Gastrocnemius medialis (tissue), 4 donors: ENCODE measurements around the gene PTPRM. TPM values are rescaled to one million over a fixed set of nuclear protein-coding genes. Genes with fewer than 3 reads are reported as not detected.
A peak's percentile ranks its signal among the peaks of the same experiment; 100 is the strongest.

Experiments
- ATAC-seq, 2 donors: fragments of 150-250 bp; one replicate each; pipeline ENCODE4 v1.9.1; 2016
- DNase-seq, 2 donors: peaks; one replicate each; pipeline ENCODE4 v3.0.0-alpha.2; 2019
- H3K27ac ChIP-seq, 4 donors: fragments of 200-600 bp; sonication (generic); 1 replicate in 1 of 4; 2 replicates in 3 of 4; pipeline ENCODE4 v1.5.1; 2016 to 2018; ENCODE audit warnings: mild to moderate bottlenecking in 2 of 4, moderate library complexity in 1 of 4
- H3K27me3 ChIP-seq, 3 donors: fragments of 200-600 bp; sonication (generic) in 2 of 3; 1 replicate in 1 of 3; 2 replicates in 2 of 3; pipeline versions ENCODE4 v1.5.1 to v1.6.0; 2016 to 2019; ENCODE audit warnings: mild to moderate bottlenecking in 1 of 3, moderate library complexity in 1 of 3
- H3K36me3 ChIP-seq, 2 donors: fragments of 200-600 bp; sonication (generic) in 1 of 2; one replicate each; pipeline ENCODE4 v1.5.1; 2017 to 2018
- H3K4me1 ChIP-seq, 2 donors: fragments of 200-600 bp; sonication (generic) in 1 of 2; one replicate each; pipeline ENCODE4 v1.5.1; 2016 to 2017; ENCODE audit warnings: mild to moderate bottlenecking in 2 of 2
- H3K4me3 ChIP-seq, 4 donors: fragments of 200-600 bp; sonication (generic) in 3 of 4; 1 replicate in 1 of 4; 2 replicates in 3 of 4; pipeline ENCODE4 v1.5.1; 2016 to 2019; ENCODE audit warnings: mild to moderate bottlenecking in 2 of 4
- H3K9me3 ChIP-seq, 3 donors: fragments of 200-600 bp; sonication (generic) in 2 of 3; 1 replicate in 1 of 3; 2 replicates in 2 of 3; pipeline ENCODE4 v1.5.1; 2016 to 2019
- CTCF ChIP-seq, 5 experiments: fragments of 450-650 bp in 3 of 5; fragments of 200-600 bp in 2 of 5; sonication (generic) in 2 of 5; IDR thresholded peaks in 4 of 5; conservative IDR thresholded peaks in 1 of 5; 1 replicate in 4 of 5; 2 replicates in 1 of 5; pipeline ENCODE4 v1.5.1; 2016 to 2019; ENCODE audit warnings: antibody characterized with exemption in 5 of 5, mild to moderate bottlenecking in 3 of 5, moderate library complexity in 3 of 5
- POLR2A ChIP-seq, 2 donors: fragments of 450-650 bp; IDR thresholded peaks; one replicate each; pipeline ENCODE4 v1.6.1; 2017; ENCODE audit warnings: antibody characterized with exemption in 2 of 2, mild to moderate bottlenecking in 2 of 2, moderate library complexity in 2 of 2
- in situ Hi-C, 4 donors: fragments of 200-750 bp; cut with MboI; loops; one replicate each; pipeline versions ENCODE4 v1.15.0 to v1.8.0; 2017; ENCODE audit warnings: low sequenced_read_pairs in 4 of 4
- intact Hi-C: fragments of 100-400 bp; cut with DNase I; formaldehyde crosslinking; loops from one replicate; pipeline ENCODE4 v1.15.1; 2023; ENCODE audit warnings: low total_unique reads
- total RNA-seq, 4 donors: library from RNA; depleted of rRNA; stranded (reverse); fragments of >200 nt; gene quantifications; one replicate each; pipeline versions ENCODE4 v1.1.0 to v1.2.3, GENCODE V29; 2016

PTPRM gene
- total RNA-seq, 4 donors from 2014 or later = 52.6 to 79.3 (median 63.8) TPM

GRCh38 chr18:7737550-7737949, 170.4 kb downstream of the PTPRM start:
- Histone ChIP-seq H3K36me3 (no peaks in the 10 kb centered on the region), H3K4me1 (peaks cover 10 to 22% of the 10 kb centered on the region in 2 donors), H3K9me3 (no peaks in the 10 kb centered on the region), H3K4me3 (no peak overlapping the region), H3K27me3 (no peaks in the 10 kb centered on the region), H3K27ac (no peak overlapping the region)
- no peak for DNase-seq
- no peak for TF ChIP-seq CTCF (IDR thresholded peaks at IDR 0.05 in 4 of 5, conservative IDR thresholded peaks at IDR 0.05 in 1 of 5)
- TF ChIP-seq POLR2A (IDR thresholded peaks at IDR 0.05) = no peak
- ATAC-seq = no peak
- in situ Hi-C loops (no loop called here), intact Hi-C loops (no loop called here)

GRCh38 chr18:7740821-7741220, 173.7 kb downstream of the PTPRM start:
- Histone ChIP-seq H3K27me3 (no peaks in the 10 kb centered on the region), H3K36me3 (no peaks in the 10 kb centered on the region), H3K4me1 (peaks cover 22 to 33% of the 10 kb centered on the region in 2 donors), H3K9me3 (no peaks in the 10 kb centered on the region), H3K4me3 (no peak overlapping the region), H3K27ac (peak overlapping the region; percentile 5 to 56 (median 40))
- DNase-seq (no peak), ATAC-seq (no peak)
- no peak for TF ChIP-seq CTCF (IDR thresholded peaks at IDR 0.05 in 4 of 5, conservative IDR thresholded peaks at IDR 0.05 in 1 of 5)
- no peak for TF ChIP-seq POLR2A (IDR thresholded peaks at IDR 0.05)
- in situ Hi-C loops = no loop called here
- intact Hi-C loops = no loop called here

- Histone ChIP-seq H3K4me3 (no peak overlapping the region), H3K27me3 (no peaks in the 10 kb centered on the region), H3K36me3 (no peaks in the 10 kb centered on the region), H3K27ac (peak overlapping the region in 3 of 4 donors; percentile 49 to 67 (median 56)), H3K4me1 (peaks cover 22 to 33% of the 10 kb centered on the region in 2 donors), H3K9me3 (no peaks in the 10 kb centered on the region)
- ATAC-seq = peak in 1 of 2 donors; percentile 64
- TF ChIP-seq CTCF (IDR thresholded peaks at IDR 0.05 in 4 of 5, conservative IDR thresholded peaks at IDR 0.05 in 1 of 5) = no peak
- DNase-seq = no peak
- in situ Hi-C loops (no loop called here), intact Hi-C loops (no loop called here)
Observed at GRCh38 chr18:7741640-7742039, 174.5 kb downstream of the PTPRM start.

DNA sequence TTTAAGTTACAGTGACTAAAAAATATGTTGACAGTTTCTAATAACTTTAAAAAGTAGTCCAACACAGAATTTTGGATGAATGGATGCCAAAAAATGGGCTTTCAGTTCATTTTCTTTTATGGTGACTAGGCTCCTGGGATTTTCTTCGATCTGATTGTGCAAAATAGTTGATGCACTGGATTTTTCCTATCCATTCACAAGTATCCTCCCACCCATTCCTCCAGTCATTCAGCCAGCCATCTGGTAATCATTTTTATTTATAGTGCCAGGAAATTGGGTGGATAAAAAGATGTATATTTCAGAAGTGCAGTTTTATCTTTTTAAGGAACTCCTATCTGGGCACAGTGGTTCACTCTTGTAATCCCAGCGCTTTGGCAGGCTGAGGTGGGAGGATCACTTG, 175.1 kb downstream of the PTPRM start:
- Histone ChIP-seq H3K27ac (peak overlapping the region in 3 of 4 donors; percentile 49 to 67 (median 52)), H3K4me1 (peaks cover 25 to 38% of the 10 kb centered on the region in 2 donors), H3K4me3 (no peak overlapping the region), H3K36me3 (no peaks in the 10 kb centered on the region), H3K27me3 (no peaks in the 10 kb centered on the region), H3K9me3 (no peaks in the 10 kb centered on the region)
- in situ Hi-C loops = no loop called here
- ATAC-seq = no peak
- DNase-seq = no peak
- TF ChIP-seq CTCF (IDR thresholded peaks at IDR 0.05 in 4 of 5, conservative IDR thresholded peaks at IDR 0.05 in 1 of 5) (no peak), POLR2A (IDR thresholded peaks at IDR 0.05) (no peak)
- intact Hi-C loops = no loop called here

GRCh38 chr18:7743256-7743655, 176.1 kb downstream of the PTPRM start:
- H3K4me1 ChIP-seq = peaks cover 33 to 48% of the 10 kb centered on the region in 2 donors
- no peaks in the 10 kb centered on the region for H3K9me3 ChIP-seq
- intact Hi-C loops = no loop called here
- DNase-seq = no peak
- no peaks in the 10 kb centered on the region for H3K36me3 ChIP-seq
- H3K27me3 ChIP-seq = no peaks in the 10 kb centered on the region
- H3K4me3 ChIP-seq = no peak overlapping the region
- H3K27ac ChIP-seq = peak overlapping the region in 2 of 4 donors; percentile 52 to 67
- no peak for ATAC-seq
- in situ Hi-C loops = no loop called here
- TF ChIP-seq POLR2A (IDR thresholded peaks at IDR 0.05) (no peak), CTCF (IDR thresholded peaks at IDR 0.05 in 4 of 5, conservative IDR thresholded peaks at IDR 0.05 in 1 of 5) (no peak)
